IPS DF 6.9 (cell line): ENCODE results near the gene MTO1.
"Not testable (repeated sequence)": the region's sequence is repeated elsewhere in the genome, so short reads cannot be mapped to it uniquely, and the experiment has no call there.

Experiments
- DNase-seq: peaks from one replicate; pipeline ENCODE4 v3.0.0-alpha.2; 2013; ENCODE audit warnings: low read depth, low spot score
- H3K27ac ChIP-seq: one replicate; pipeline ENCODE4 v1.5.1; 2013; ENCODE audit warnings: low read length, control low read depth
- H3K27me3 ChIP-seq: 2 replicates; pipeline ENCODE4 v1.6.1; 2013; ENCODE audit warnings: mild to moderate bottlenecking, low read length; ENCODE audit not compliant: control insufficient read depth, insufficient read depth
- H3K36me3 ChIP-seq: 2 replicates; pipeline ENCODE4 v1.6.1; 2013; ENCODE audit warnings: low read length; ENCODE audit not compliant: control insufficient read depth, insufficient read depth
- H3K4me1 ChIP-seq: 2 replicates; pipeline ENCODE4 v1.6.1; 2013; ENCODE audit warnings: low read length; ENCODE audit not compliant: control insufficient read depth, insufficient read depth
- H3K4me3 ChIP-seq: 2 replicates; pipeline ENCODE4 v1.5.1; 2013; ENCODE audit warnings: mild to moderate bottlenecking, low read length
- H3K9me3 ChIP-seq: 2 replicates; pipeline ENCODE4 v1.6.1; 2013; ENCODE audit warnings: low read length, inconsistent platforms; ENCODE audit not compliant: control insufficient read depth, insufficient read depth
- WGBS: extraction: QIAGEN DNeasy Blood & Tissue Kit; methylation state at CpG from one replicate; pipeline ENCODE4 v1.1.7; 2013; ENCODE audit warnings: mixed read lengths, missing lambda C conversion rate; ENCODE audit not compliant: insufficient read length, insufficient coverage; 5-methylcytosine and 5-hydroxymethylcytosine counted together

MTO1 gene

GRCh38 chr6:73555380-73555949 is 93.9 kb downstream of the MTO1 start:
- not testable (repeated sequence) for DNase-seq, H3K4me1 ChIP-seq, H3K27me3 ChIP-seq, H3K9me3 ChIP-seq, H3K27ac ChIP-seq, H3K4me3 ChIP-seq, H3K36me3 ChIP-seq
- WGBS = no CpG with 5 or more reads among the region's 11 CpGs

- no peaks in the 10 kb centered on the region for H3K27me3 ChIP-seq
Measured at GRCh38 chr6:73556836-73557235, 95.3 kb downstream of the MTO1 start.

More at GRCh38 chr6:73556836-73557235, 95.3 kb downstream of the MTO1 start:
- DNase-seq = no peak
- Histone ChIP-seq H3K27ac (no peak overlapping the region), H3K36me3 (no peaks in the 10 kb centered on the region), H3K9me3 (no peaks in the 10 kb centered on the region), H3K4me1 (peaks cover 3% of the 10 kb centered on the region; the same call in 1 of the 2 replicates), H3K4me3 (no peak overlapping the region)
- no CpG with 5 or more reads among the region's 1 CpG for WGBS
